Left ventricle myocardium superior (tissue), 1 donor: ENCODE results near the gene ABLIM1. TPM values are rescaled to one million over a fixed set of nuclear protein-coding genes. Genes with fewer than 3 reads are reported as not detected.

Experiments used
- ATAC-seq: fragments of 200-7000 bp; cut with Tn5 transposase; one replicate; pipeline ENCODE4 v1.9.1; 2020; ENCODE audit warnings: mild to moderate bottlenecking, moderate library complexity
- DNase-seq: peaks from one replicate; pipeline ENCODE4 v3.0.0-alpha.2; 2020
- intact Hi-C: fragments of 100-400 bp; cut with micrococcal nuclease; formaldehyde crosslinking; loops from one replicate; pipeline ENCODE4 v1.11.0; 2022
- total RNA-seq: library from RNA; stranded (reverse); fragmentation: NEBNext Ultra II Directional; extraction: Animal tissue kit (Norgen Biotek cat#: 25700); gene quantifications from one replicate; pipeline ENCODE4 v1.2.1, GENCODE V29; 2021
- donor health status: DM: no; HTN: yes; CAD: no; lungs with severe emphysema.

Gene ABLIM1
- total RNA-seq, 1 donor from 2014 or later: 808 TPM

DNA sequence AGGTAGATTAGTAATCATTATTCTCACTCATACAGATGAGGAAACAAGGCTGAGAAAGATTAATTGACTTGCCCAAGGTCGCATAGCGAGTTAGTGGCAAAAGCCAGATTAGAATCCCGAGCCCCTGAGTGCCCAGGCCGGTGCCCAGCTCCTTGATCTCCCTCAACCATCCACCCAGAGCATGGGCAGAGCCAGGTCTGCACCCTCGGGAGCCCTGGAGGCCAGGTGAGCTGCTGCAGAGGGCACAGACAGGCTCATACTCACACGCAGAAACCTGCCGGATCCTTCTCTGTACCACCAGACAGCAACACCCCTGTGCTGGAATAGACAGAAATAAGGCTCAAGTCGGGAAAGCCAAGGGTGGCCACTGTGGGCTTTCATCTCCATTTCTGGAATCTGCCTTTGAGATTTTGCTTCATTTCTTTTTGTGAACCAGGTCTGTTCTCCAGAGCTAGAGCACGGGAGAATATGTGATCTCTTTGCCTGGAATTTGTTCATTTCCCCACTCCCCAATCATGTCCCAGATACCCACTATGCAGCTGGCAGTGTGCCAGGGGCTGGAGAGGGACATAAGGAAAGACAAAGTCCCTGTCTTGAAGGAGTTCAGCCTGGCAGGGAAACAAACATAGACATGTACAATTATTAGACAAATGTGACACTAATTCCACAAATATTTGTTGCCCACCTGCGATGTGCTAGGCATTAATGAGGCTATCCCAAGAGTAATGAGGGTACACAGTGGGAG, 259.3 kb downstream of the ABLIM1 start:
- intact Hi-C loops: no loop called here
- DNase-seq (peak; percentile 36), ATAC-seq (no peak)

DNA sequence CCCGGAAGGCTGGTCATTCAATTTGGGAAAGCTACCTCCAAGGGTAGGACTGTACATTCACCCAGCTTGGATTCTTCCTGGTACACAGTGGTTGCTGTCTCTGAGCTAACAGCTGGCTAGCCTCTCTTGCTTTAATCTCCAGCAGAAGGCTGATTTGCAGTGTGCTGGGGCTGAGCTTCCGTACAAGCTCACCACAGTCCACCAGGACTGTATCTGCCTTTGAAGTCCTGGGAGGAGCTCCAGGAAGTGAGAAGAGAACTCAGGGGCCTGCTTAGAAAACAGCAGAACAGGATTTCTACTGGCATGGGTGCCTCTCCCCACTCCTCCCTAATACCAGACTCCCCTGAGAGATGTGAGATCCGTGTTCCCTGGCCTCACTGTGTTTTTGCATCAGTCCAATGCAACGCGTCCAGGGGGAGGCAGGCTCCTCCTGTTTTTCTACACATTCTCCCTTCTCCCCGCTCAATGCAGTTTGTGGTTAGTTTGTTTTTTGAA, 260.4 kb downstream of the ABLIM1 start:
- DNase-seq (no peak), ATAC-seq (peak; percentile 59)
- intact Hi-C loops: no loop called here

DNA sequence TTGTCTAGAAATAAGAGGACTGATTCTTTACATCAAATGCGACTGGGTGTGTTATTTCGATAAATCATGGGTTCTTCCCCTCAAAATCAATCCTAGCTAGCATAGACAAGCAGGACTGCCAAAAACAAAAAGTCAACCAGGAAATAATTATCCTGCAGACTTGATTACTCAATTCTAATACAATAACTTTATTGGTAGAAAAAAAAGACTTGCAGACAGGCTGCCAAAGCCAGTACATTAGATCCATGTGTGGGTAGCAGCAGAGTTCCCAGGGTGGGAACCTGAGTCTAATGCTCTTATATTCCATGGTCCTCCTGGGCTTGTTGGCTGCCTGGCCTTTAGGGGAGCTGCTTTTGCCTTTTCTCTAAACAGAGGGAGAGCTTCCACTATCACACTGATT, 261.6 kb downstream of the ABLIM1 start:
- intact Hi-C loops: no loop called here
- DNase-seq: no peak
- no peak for ATAC-seq

GRCh38 chr10:114395366-114396022, 262.6 kb downstream of the ABLIM1 start:
- intact Hi-C loops: no loop called here

GRCh38 chr10:114394531-114394930, 263.5 kb downstream of the ABLIM1 start:
- DNase-seq (no peak), ATAC-seq (no peak)
- intact Hi-C loops: no loop called here

More at GRCh38 chr10:114395366-114396022, 262.6 kb downstream of the ABLIM1 start:
- ATAC-seq (no peak), DNase-seq (no peak)

DNA sequence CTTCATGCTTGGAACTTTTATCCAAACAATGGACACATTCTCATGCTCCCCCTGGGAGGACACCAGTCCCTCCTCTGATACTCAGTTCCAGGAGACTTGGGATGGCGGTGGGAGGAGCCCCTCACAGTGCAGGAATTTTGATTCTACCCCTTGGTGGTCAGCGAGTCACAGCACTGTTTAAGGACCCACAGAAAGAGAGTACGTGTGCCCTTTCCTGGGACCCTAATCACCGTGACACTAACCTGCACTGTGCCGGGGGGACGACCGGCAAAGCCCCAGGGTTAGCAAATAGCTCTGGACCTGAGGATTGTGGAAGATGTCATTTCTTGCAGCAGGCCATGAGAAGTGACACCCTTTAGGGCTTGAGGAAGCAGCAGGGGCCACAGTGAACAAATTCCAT, 264.2 kb downstream of the ABLIM1 start:
- ATAC-seq: no peak
- no peak for DNase-seq
- intact Hi-C loops: no loop called here

- ATAC-seq (no peak), DNase-seq (no peak)
- intact Hi-C loops: no loop called here
These were observed 264.6 kb downstream of the ABLIM1 start for GRCh38 chr10:114393482-114393881.

GRCh38 chr10:114392112-114392835, 265.8 kb downstream of the ABLIM1 start:
- ATAC-seq (no peak), DNase-seq (no peak)
- intact Hi-C loops: no loop called here

GRCh38 chr10:114391599-114391998, 266.5 kb downstream of the ABLIM1 start:
- no peak for DNase-seq
- intact Hi-C loops: no loop called here
- ATAC-seq: no peak

DNA sequence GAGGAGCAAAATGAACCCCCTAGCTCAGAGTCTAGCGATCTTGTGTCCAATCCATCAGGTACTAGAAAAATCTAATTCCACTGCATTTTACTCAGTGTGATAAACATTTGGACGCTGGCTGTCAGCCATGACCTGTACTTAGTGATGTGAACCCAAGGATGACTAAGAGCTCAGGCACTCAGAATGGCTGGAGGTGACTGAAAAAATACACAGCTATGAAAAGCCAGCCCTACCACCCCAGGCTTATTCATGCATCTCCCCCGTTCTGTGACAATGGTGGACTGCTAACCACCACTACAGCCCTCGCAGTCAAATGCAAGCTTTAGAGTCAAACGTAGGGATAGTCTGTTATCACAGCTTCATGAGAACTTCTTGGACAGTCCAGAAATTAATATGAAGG, 268.6 kb downstream of the ABLIM1 start:
- intact Hi-C loops: no loop called here
- no peak for ATAC-seq

DNA sequence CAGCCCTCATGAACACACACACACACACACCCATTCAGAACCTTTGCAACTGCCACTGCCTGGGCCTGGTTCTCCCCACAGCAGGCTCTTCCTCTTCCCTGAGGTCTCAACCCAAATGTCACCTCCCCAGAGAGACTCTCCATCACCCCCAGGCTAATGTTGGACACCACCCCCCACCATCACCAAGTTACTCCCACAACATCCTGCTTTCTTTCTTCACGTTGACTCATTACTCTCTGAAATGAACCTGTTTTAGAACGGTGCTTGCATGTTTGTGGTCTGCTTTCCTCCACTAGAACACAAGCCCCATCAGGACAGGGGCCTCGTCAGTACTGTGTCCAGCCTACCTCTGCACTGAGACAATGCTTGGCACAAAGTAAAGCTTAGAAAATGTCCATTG, 269.8 kb downstream of the ABLIM1 start:
- ATAC-seq (no peak), DNase-seq (no peak)
- intact Hi-C loops: no loop called here

More for the DNA sequence above, 268.6 kb downstream of the ABLIM1 start:
- DNase-seq: no peak

- intact Hi-C loops: no loop called here
- no peak for ATAC-seq
- no peak for DNase-seq
These were observed 270.3 kb downstream of the ABLIM1 start for GRCh38 chr10:114387784-114388183.

DNA sequence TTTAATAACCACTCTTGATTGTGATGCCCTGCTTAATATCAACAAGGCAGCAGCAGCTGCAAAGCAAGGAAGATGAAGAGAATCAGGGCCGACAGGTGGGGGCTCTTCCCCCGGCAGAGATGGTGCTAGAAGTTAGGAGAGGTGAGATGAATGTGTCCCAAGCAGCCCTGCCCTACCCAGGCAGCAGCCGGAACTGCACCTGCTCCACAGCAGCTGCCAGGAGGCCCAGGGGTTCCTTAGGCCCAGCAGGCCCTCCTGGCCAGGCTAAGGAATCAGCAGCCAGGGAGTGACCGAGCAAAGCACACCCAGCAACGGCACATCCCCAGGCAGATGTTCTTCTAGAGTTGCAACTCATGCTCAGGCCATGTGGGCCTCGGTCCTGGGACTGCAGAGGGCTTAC, 271.6 kb downstream of the ABLIM1 start:
- ATAC-seq (no peak), DNase-seq (no peak)
- intact Hi-C loops: no loop called here

- ATAC-seq (no peak), DNase-seq (no peak)
- intact Hi-C loops: no loop called here
These were observed 272.5 kb downstream of the ABLIM1 start for GRCh38 chr10:114385557-114385956.

GRCh38 chr10:114384601-114385000, 273.5 kb downstream of the ABLIM1 start:
- DNase-seq (no peak), ATAC-seq (no peak)
- intact Hi-C loops: no loop called here

GRCh38 chr10:114384181-114384580, 273.9 kb downstream of the ABLIM1 start:
- DNase-seq: peak; percentile 34
- intact Hi-C loops: no loop called here
- peak; percentile 38 for ATAC-seq
